Measurements from ENCODE around the gene L3MBTL2.

DNA sequence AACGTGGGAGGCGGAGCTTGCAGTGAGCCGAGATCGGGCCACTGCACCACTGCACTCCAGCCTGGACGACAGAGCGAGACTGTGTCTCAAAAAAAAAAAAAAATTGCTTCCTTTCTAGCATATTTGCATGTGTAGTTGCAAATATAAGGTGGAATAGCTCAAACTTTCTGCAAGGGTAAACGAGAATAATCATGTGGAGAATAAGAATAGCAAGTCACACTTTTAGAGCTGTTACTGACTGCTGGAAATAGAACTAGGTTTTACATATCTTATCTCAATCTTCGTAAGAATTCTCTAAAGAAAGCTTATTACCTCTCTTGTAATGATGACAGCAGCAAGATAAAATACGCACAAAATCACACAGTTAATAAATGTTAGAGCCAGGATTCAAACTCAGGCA is 1.6 kb downstream of the L3MBTL2 start:
- no peak for TF ChIP-seq POLR2A (IDR thresholded peaks at IDR 0.05; ENCODE audit: low read depth, low read length)
- TF ChIP-seq POLR2AphosphoS5 (IDR thresholded peaks at IDR 0.05; ENCODE audit: low read depth, low read length), result no peak
